DMS153 (cell line): ENCODE measurements around the gene LGALS3.

Experiments
- DNase-seq: peaks from one replicate; lab custom pipeline; 2025; lab: John Stamatoyannopoulos, UW

Gene LGALS3

GRCh38 chr14:55115460-55115859 lies 13.6 kb upstream of the LGALS3 start:
- no peak for DNase-seq

DNA sequence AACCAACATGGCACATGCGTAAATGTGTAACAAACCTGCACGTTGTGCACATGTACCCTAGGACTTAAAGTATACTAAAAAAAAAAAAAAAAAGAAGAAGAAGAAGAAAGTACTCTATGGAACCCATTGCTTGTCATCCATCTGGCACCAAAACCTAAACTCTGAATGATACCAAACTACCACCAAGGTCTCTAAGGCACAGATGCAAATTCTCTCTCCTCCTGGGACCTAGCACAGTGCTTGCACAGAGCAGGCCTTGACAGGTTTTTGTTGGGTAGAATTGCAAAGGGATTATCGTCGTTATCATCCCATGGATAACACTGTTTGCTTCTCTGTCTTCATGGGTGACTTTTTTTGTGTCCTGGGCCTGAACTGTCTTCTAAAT lies 13.2 kb upstream of the LGALS3 start:
- DNase-seq: no peak

GRCh38 chr14:55116246-55117030 lies 12.6 kb upstream of the LGALS3 start:
- DNase-seq: no peak

DNA sequence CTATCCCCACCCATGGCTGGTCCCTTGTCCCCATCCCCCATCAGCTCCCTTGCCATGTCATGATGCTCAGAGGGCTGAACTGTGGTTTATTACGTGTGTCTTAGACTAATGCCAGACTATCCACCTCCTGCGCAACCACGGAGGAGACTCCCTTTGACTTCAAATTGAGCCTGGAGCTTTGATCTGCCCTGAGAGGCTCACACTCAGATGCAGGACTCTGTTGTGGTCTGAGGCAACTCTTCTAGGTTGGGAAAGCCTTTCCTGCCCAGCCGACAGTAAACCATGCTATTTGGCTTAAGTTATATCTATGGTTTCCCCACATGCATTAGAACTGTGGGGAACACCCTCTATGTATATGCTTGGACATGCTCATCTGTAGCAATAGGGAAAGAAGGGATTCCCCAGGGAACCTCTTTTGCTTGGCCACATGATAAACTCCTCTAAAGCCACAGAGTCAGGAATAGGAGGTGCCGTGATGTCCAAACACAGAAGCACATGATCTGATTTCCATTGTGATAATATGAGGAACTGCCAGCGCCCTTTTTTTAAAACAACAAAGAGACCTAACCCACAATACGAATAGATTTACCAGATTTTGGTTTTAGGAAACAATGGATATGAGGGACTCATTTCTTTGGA lies 11.1 kb upstream of the LGALS3 start:
- peak; percentile 23 for DNase-seq

DNA sequence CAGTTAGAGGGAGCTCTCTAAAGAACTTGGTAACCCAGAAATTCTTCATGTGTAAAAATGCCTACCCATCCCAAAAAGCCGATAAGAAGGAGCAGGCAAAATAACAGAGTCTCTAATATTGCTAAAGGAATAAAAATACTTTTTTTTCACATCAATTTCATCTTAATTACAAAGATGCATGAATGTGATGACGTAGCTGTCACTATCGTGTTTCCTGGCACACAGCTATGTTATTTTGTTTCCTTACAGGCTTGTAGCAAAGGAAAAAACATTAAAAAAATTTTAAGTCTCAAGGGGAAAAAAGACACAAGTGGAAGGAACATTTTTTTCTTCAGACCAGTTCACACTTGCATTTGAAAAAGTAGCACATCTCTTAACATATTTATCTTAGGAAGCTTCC lies 10.3 kb upstream of the LGALS3 start:
- no peak for DNase-seq

- DNase-seq: no peak
These were observed 8.2 kb upstream of the LGALS3 start for GRCh38 chr14:55120571-55121495.

DNA sequence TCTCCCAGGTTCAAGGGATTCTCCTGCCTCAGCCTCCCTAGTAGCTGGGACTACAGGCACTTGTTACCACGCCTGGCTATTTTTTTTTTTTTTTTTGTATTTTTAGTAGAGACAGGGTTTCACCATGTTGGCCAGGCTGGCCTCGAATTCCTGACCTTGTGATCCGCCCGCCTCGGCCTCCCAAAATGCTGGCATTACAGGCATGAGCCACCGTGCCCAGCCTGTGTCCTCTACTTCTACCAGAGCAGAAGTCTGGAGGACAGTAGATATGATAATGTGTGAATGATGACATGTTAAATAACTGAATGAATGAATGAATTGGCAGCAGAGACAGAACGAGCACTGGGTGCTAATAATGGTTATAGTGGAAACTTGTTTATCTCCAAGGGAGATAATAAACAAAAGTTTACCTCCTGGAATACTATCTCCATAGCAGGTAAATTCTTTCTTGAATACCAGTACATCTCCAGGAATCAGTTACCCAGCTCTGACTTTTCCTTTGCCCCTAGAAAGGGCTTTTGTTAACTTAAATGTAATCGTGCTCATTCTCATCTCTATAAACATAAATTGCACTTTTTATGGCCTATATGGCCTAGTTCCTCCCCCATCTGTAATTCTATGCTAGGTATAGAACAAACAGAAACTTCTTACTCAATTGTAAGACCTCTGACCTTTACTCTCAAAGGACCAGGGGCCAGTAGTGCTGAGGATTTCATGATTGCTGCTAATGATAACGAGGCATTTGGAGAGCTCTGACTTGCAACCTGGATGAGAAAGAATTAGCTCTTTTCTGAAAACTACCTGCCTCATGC lies 7.2 kb upstream of the LGALS3 start:
- DNase-seq: no peak

DNA sequence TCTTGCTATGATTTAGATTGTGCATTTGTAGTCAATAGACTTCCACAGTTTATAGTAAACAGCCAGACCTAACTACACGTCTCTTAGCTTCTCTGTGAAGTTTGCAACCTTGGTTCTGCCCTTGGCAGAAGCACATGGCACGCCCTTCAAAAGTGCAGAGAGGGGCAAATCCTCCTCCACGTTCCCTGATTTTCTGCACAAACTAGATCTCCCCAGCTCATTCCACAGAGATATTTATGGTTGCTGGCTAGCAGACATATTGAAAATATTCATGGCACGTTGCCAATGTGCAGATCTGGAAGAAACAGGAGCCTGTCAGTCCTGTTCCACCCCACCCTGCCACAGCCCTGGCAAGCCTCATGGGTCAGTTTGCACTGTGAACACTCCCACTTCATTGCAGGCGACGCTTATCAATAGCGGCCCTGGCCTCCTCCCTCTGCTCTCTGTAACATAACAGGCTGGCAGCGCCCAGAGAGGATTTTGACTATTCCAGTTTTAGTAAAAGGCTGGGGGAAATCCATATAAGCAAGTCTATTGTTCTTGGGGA lies 6.5 kb upstream of the LGALS3 start:
- DNase-seq: peak; percentile 10

DNA sequence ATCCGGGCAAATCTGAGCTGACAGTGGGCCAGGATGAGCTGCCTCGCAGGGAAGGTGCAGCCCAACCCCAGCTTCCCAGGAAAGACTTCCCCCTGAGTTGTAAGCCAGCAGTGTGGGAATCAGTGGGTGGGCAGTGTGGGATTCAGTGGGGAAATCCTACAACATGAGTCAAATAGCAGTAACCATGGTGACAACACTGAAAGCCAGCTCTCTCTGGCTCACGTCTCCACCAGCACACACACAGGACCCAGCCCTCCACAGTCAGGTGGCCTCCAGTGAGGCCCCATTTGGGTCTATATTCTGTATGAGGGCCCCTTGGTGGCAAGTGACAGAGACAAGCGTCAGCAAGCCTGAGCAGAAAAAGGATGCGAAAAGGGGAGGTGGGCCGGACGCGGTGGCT lies 6.0 kb upstream of the LGALS3 start:
- DNase-seq: no peak

DNA sequence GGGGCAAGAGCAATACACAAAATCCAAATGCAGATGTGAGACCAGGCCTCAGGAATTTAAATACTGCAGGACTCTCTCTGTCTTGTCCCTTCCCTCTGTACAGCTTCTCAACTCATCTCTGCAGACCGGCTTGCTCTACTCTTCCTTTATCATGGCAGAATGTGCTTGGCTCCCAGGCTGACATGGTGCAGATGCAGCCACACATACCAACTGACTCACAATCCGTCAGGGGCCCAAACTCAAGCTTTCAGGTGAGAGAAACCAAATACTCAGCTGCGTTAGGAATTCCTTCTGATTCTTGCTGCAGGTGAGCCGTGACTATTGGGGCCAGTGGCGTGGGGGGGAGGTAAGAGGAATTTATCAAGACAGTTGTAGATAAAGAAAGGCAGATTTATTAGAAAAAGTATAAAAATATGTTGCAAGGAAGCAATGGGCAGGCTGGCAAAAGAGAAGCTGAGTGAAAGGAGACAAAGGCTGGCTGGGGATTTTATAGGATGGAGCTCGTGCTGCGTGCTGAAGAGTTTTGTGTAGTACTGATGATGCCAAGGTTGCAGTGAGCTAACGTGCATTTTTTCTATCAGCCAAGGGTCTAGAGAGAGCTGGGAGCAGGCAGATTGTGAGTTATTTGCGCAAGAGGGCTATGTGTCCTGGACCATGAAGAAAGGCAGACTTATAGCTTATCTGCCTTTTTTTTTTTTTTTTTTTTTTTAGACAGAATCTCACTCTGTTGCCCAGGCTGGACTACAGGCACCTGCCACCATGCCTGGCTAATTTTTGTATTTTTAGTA lies 5.0 kb upstream of the LGALS3 start:
- no peak for DNase-seq

DNA sequence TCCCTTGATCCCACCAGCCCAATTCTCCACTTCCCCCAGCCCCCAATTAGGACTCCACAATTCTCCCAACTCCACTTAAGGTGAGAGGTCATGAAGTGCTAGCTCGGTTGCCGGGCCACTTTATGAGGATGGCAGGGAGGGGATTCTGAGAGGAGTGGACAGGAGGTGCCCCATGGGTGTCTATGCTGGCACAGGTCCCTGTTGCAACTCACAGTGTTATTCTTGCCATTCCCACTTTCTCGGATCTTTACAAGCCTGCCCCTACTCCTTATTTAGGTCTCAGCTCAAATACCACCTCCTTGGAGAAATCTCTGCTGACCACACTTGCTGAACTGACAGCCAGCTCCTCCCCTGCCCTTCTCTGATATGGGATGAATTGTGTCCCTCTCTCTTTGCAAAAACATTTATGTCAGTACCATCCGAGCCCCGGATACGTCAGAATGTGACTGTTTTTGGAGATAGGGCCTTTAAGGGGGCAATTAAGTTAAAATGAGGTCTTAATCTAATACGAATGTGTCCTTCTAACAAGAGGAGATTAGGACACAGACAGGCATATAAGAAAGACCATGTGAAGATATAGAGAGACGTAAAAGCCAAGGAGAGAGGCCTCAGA lies 4.2 kb upstream of the LGALS3 start:
- DNase-seq: no peak

DNA sequence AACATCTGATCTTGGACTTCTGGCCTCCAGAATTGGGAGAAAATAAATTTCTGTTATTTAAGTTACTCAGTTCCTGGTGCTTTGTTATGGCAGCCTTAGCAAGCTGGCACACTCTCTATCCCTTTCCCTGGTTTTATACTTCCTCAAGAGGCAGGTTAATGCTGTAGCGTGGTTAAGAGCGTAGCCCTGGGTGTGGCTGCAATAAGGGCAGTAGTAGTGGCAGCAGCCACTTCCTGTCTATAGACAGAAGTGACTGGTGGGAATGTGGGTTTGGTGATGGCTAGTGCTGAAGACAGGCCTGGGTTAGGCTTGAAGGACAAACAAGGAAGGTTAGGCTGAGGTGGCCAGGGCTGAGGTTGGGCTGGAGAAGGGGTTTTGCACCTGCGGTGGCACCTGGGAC lies 3.6 kb upstream of the LGALS3 start:
- peak; percentile 88 for DNase-seq

DNA sequence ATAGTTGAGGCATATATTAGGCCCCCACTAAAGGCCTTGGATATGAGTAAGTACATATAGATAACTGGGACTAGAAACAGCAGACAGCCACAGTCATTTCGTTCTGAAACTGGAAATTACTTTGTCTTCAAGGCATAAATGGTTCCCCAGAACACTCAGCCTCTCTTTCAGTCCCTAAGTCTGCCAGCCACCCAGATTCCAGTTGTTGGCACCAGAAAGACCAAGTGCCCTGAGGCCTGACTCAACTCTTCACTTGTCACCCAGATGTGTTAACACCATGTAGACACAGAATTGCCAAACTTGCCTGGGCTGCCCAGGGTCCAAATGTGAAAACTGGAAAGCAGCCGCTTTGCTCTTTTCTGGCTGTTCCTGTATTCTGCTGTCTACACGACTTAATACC lies 3.0 kb upstream of the LGALS3 start:
- DNase-seq: no peak

- DNase-seq: no peak
These were observed 2.1 kb upstream of the LGALS3 start for GRCh38 chr14:55126932-55127459.

DNA sequence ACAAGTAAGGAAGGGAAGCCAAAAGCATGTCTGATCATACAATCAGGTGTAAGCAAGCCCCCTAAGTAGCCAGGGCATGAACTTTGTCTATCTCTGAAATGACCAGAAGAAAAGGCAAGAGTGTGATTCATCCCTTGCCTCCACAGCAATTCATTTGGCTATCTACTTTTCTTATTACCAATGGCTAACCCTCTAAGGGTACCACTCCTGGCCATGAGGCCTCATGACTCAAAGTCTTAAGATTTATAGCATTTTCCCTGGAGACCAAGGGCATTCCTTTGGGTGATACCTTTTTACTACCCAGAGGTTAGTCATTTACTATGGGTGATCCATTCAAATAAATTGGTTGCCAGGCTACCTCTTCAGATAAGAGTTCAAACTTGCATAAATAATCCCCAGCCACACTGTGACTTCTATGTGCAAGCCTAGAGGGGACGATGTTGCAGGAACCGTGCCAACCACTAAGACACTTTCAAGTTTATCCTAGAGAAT lies 1.5 kb upstream of the LGALS3 start:
- no peak for DNase-seq

DNA sequence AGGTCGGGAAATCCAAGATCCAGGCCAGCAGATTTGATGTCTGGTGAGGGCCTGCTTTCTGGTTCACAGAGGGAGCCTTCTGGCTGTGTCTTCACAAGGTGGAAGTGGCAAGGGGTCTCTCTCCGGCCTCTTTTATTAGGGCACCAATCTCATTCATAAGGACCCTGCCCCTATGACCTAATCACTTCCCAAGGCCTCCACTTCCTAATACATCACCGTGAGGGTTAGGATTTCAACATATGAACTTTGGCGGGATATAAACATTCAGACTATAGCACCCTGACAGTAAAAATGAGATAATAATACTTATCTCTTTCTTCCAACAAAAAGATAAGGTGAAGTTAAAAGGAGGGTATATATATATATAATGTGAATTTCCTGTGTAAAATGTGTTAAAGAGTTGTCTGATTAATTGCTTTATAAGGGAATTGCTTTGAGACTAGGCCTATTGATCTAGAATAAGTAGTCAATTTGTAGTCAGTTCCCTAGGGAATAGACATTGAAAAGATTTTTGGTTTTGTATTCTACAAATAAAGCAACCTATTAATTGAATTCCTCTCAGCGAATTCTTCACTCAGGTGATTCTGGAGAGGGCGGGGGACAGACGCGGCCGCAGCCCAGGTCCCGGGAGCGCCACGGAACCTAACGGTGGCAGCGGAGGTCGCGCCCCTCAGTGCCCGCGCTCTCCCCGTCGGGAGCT lies 516 bp upstream of the LGALS3 start:
- DNase-seq: no peak

- no peak for DNase-seq
These were observed 560 bp downstream of the LGALS3 start for GRCh38 chr14:55129428-55130195.

DNA sequence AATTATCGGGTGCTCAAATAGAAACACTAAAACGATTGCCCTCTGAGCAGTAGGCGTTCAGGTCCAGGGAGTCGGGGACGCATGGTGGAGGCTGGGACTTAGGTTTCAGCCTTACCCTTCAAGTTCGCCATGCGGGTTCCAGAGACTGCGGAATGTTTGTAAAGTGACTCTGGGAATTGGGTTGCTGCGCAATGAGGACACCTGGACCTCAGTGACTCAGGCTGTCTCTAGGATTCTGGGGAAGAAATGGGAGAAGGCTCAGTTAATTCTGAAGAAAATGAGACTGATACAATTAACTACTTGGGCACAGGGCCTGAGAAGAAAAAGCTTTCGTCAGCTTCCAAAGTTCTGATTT lies 1.1 kb downstream of the LGALS3 start:
- DNase-seq: no peak
